H1 (cell line): ENCODE results near the gene TBC1D2. TPM values are rescaled to one million over a fixed set of nuclear protein-coding genes. Genes with fewer than 3 reads are reported as not detected.

Experiments
- ATF2 ChIP-seq: IDR thresholded peaks from 2 replicates; pipeline ENCODE4 v1.6.1; 2012; ENCODE audit warnings: low read length, inconsistent platforms
- CREB1 ChIP-seq: IDR thresholded peaks from 2 replicates; pipeline ENCODE4 v1.6.1; 2012; ENCODE audit warnings: inconsistent platforms
- CTCF ChIP-seq, 3 experiments: IDR thresholded peaks; 1 replicate in 2 of 3; 2 replicates in 1 of 3; pipeline versions ENCODE4 v1.5.1 to v1.6.1; 2011; ENCODE audit warnings: low read length in 3 of 3, mild to moderate bottlenecking in 3 of 3, inconsistent platforms in 2 of 3, low read depth in 1 of 3, moderate library complexity in 1 of 3; ENCODE audit not compliant: insufficient read depth in 1 of 3; ENCODE audit errors: control extremely low read depth in 1 of 3
- RBBP5 ChIP-seq: IDR thresholded peaks from 2 replicates; pipeline ENCODE4 v1.7.1; 2012; ENCODE audit warnings: low read depth, mild to moderate bottlenecking, inconsistent platforms, low read length, moderate library complexity, borderline replicate concordance
- SP2 ChIP-seq: IDR thresholded peaks from 2 replicates; pipeline ENCODE4 v1.6.1; 2012; ENCODE audit warnings: mild to moderate bottlenecking, low read length, inconsistent platforms
- TAF7 ChIP-seq: optimal IDR thresholded peaks from 2 replicates; pipeline ENCODE3; 2011; ENCODE audit warnings: low read depth, mild to moderate bottlenecking, inconsistent platforms, low read length, moderate library complexity, borderline replicate concordance
- polyA plus RNA-seq, 7 experiments: library from polyadenylated mRNA; depleted of rRNA in 3 of 7; stranded (reverse) in 5 of 7; unstranded in 2 of 7; fragments of >200 nt in 5 of 7; fragments of 200-250 nt in 2 of 7; gene quantifications; 1 replicate in 5 of 7; 2 replicates in 1 of 7; 4 replicates in 1 of 7; pipeline versions ENCODE4 v1.2.1 to v1.2.3, GENCODE V29; 2011 to 2013; ENCODE audit warnings: missing spikeins in 2 of 7, mixed read lengths in 2 of 7
- total RNA-seq: library from RNA; stranded (reverse); fragmentation: NEBNext Ultra II Directional; extraction: Animal tissue kit (Norgen Biotek cat#: 25700); gene quantifications from 2 replicates; pipeline ENCODE4 v1.2.1, GENCODE V29; 2021

The TBC1D2 gene
- total and polyA plus RNA-seq, 2 of the 8 experiments (the other 6 are each of a cell fraction or from before 2014, with no cell fraction given), result 7.4 TPM

- TF ChIP-seq ATF2 (no peak), TAF7 (no peak), RBBP5 (no peak), CTCF (IDR thresholded peaks at IDR 0.05; ENCODE audit: control extremely low read depth in 1 of 3, insufficient read depth in 1 of 3, low read depth in 1 of 3, low read length in 3 of 3) (no peak), CREB1 (no peak), SP2 (no peak)
These were observed 1.9 kb downstream of the TBC1D2 start (continued) for GRCh38 chr9:98253565-98253964.
